Suprapubic skin (tissue), 4 donors: ENCODE results near the gene SORCS2.

ENCODE experiments used
- CTCF ChIP-seq, 2 donors: fragments of 200-600 bp in 1 of 2; fragments of 450-650 bp in 1 of 2; sonication (generic) in 1 of 2; IDR thresholded peaks; one replicate each; pipeline ENCODE4 v1.5.1; 2016 to 2019; ENCODE audit warnings: antibody characterized with exemption in 2 of 2, mild to moderate bottlenecking in 1 of 2, moderate library complexity in 1 of 2
- POLR2A ChIP-seq, 2 donors: fragments of 450-650 bp; IDR thresholded peaks; one replicate each; pipeline ENCODE4 v1.6.1; 2017; ENCODE audit warnings: antibody characterized with exemption in 2 of 2, mild to moderate bottlenecking in 2 of 2, moderate library complexity in 2 of 2
- POLR2AphosphoS5 ChIP-seq, 3 donors: sonication (generic); formaldehyde crosslinking; IDR thresholded peaks; one replicate each; pipeline ENCODE4 v1.6.1; 2017; ENCODE audit warnings: antibody characterized with exemption in 3 of 3

GRCh38 chr4:7375427-7375826, 183.1 kb downstream of the SORCS2 start:
- no peak for TF ChIP-seq CTCF (IDR thresholded peaks at IDR 0.05)
- TF ChIP-seq POLR2AphosphoS5 (IDR thresholded peaks at IDR 0.05) = peak in 1 of 3 donors; percentile 42
- no peak for TF ChIP-seq POLR2A (IDR thresholded peaks at IDR 0.05)
